Peyer's patch (tissue), 4 donors: ENCODE measurements around the gene IMMP1L.

Source experiments
- CTCF ChIP-seq, 6 experiments: fragments of 450-650 bp in 4 of 6; fragments of 200-600 bp in 2 of 6; sonication (generic) in 1 of 6; IDR thresholded peaks; one replicate each; pipeline ENCODE4 v1.5.1; 2017 to 2019; ENCODE audit warnings: antibody characterized with exemption in 6 of 6, mild to moderate bottlenecking in 3 of 6, moderate library complexity in 1 of 6
- POLR2A ChIP-seq, 2 donors: fragments of 450-650 bp; IDR thresholded peaks; one replicate each; pipeline ENCODE4 v1.5.1; 2017; ENCODE audit warnings: antibody characterized with exemption in 2 of 2, mild to moderate bottlenecking in 2 of 2, moderate library complexity in 2 of 2

- TF ChIP-seq CTCF (IDR thresholded peaks at IDR 0.05) = no peak
- no peak for TF ChIP-seq POLR2A (IDR thresholded peaks at IDR 0.05)
These were observed 20.3 kb upstream of the IMMP1L start for GRCh38 chr11:31529701-31530100.
